ENCODE results near the gene KRTAP5-1. TPM values are rescaled to one million over a fixed set of nuclear protein-coding genes. Genes with fewer than 3 reads are reported as not detected.
"Not testable (repeated sequence)": the region's sequence is repeated elsewhere in the genome, so short reads cannot be mapped to it uniquely, and the experiment has no call there.

KRTAP5-1 gene
- not detected for total RNA-seq

- not testable (repeated sequence) for H3K36me3 ChIP-seq; H3K9me3 ChIP-seq; H3K4me1 ChIP-seq (replicated peaks); H3K27me3 ChIP-seq (replicated peaks; ENCODE audit: insufficient read depth); H3K27ac ChIP-seq; H3K4me3 ChIP-seq; DNase-seq (ENCODE audit: low spot score)
- WGBS, result 83% methylated on average over 8 of the region's 9 CpGs
- intact Hi-C loops (cut with DNase I), result loop anchor here (5.0 kb wide), 1 partner anchor 388 kb away; no protein-coding TSS in a partner anchor
Measured at GRCh38 chr11:1584661-1585370, at the start of gene KRTAP5-1. Gene KRTAP5-1 (minus strand): TSS chr11:1585283. CDS start chr11:1585249, 34 bp downstream.

GRCh38 chr11:1633864-1634263 is 48.8 kb upstream of the KRTAP5-1 start:
- 90% methylated on average over 10 of the region's 10 CpGs for WGBS
- intact Hi-C loops (cut with DNase I), result no loop called here
- peaks cover 6% of the 10 kb centered on the region for H3K27me3 ChIP-seq (replicated peaks; ENCODE audit: insufficient read depth)

GRCh38 chr11:1632053-1632714 is 47.1 kb upstream of the KRTAP5-1 start:
- 74% methylated on average over 11 of the region's 11 CpGs for WGBS
- intact Hi-C loops (cut with DNase I), result no loop called here
- no peak for DNase-seq (ENCODE audit: low spot score)
- Histone ChIP-seq H3K27me3 (replicated peaks; ENCODE audit: insufficient read depth) (peaks cover 6% of the 10 kb centered on the region), H3K36me3 (no peaks in the 10 kb centered on the region), H3K9me3 (no peaks in the 10 kb centered on the region), H3K4me1 (replicated peaks) (no peaks in the 10 kb centered on the region), H3K4me3 (no peak overlapping the region), H3K27ac (no peak overlapping the region)
- TF ChIP-seq CTCF (IDR thresholded peaks at IDR 0.05), result no peak
- TF ChIP-seq POLR2A (IDR thresholded peaks at IDR 0.05), result no peak
- no peak for TF ChIP-seq POLR2AphosphoS5 (IDR thresholded peaks at IDR 0.05)

More at GRCh38 chr11:1633864-1634263, 48.8 kb upstream of the KRTAP5-1 start:
- TF ChIP-seq CTCF (IDR thresholded peaks at IDR 0.05), result no peak
- TF ChIP-seq POLR2A (IDR thresholded peaks at IDR 0.05), result no peak
- no peak for TF ChIP-seq POLR2AphosphoS5 (IDR thresholded peaks at IDR 0.05)
- no peak for DNase-seq (ENCODE audit: low spot score)
- no peak overlapping the region for H3K4me3 ChIP-seq
- H3K36me3 ChIP-seq, result no peaks in the 10 kb centered on the region
- no peaks in the 10 kb centered on the region for H3K9me3 ChIP-seq
- H3K27ac ChIP-seq, result no peak overlapping the region
- no peaks in the 10 kb centered on the region for H3K4me1 ChIP-seq (replicated peaks)

DNA sequence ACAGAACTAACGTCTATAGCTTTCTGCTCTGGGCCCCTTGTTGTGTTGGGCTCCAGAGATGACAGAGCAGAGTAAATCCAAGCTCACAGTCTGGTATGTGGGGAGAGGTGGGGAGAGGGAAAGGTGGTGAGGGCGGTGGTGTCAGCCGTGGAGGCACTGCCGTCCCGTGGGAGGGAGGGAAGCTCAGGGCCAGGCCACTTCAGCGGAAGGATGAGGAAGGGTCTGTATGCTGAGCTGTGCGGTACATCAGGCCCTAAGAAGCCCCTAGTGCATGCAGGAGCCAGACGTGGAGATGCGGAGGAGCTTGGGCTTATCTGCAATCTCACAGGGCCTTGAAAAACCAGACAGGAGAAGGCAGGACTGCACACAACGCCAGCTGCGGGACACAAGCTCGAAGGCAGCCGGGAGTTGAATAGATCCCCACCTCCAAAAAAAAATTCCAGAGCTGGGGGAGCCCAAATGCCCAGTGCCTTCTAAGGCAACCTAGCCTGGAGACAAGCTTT is 46.0 kb upstream of the KRTAP5-1 start:
- TF ChIP-seq CTCF (IDR thresholded peaks at IDR 0.05) (no peak), POLR2A (IDR thresholded peaks at IDR 0.05) (no peak), POLR2AphosphoS5 (IDR thresholded peaks at IDR 0.05) (no peak)
- Histone ChIP-seq H3K9me3 (no peaks in the 10 kb centered on the region), H3K4me3 (no peak overlapping the region), H3K27me3 (replicated peaks; ENCODE audit: insufficient read depth) (peaks cover 6% of the 10 kb centered on the region), H3K27ac (no peak overlapping the region), H3K36me3 (no peaks in the 10 kb centered on the region), H3K4me1 (replicated peaks) (no peaks in the 10 kb centered on the region)
- intact Hi-C loops (cut with DNase I), result no loop called here
- DNase-seq (ENCODE audit: low spot score), result no peak
- WGBS, result 66% methylated on average over 13 of the region's 13 CpGs

DNA sequence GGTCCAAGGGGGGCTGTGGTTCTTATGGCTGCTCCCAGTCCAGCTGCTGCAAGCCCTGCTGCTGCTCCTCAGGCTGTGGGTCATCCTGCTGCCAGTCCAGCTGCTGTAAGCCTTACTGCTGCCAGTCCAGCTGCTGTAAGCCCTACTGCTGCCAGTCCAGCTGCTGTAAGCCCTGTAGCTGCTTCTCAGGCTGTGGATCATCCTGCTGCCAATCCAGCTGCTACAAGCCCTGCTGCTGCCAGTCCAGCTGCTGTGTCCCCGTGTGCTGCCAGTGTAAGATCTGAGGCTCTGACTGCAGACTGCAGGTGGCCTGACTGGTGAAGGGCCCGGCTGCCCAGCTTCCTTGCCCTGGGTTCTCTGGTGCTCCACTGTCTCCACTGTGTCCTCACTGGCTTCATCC is 45.2 kb upstream of the KRTAP5-1 start:
- WGBS, result 55% methylated on average over 2 of the region's 2 CpGs
- peaks cover 6% of the 10 kb centered on the region for H3K27me3 ChIP-seq (replicated peaks; ENCODE audit: insufficient read depth)
- no peak overlapping the region for H3K27ac ChIP-seq
- no peaks in the 10 kb centered on the region for H3K36me3 ChIP-seq
- no peak overlapping the region for H3K4me3 ChIP-seq
- TF ChIP-seq CTCF (IDR thresholded peaks at IDR 0.05) (no peak), POLR2AphosphoS5 (IDR thresholded peaks at IDR 0.05) (no peak), POLR2A (IDR thresholded peaks at IDR 0.05) (no peak)
- DNase-seq (ENCODE audit: low spot score), result no peak
- intact Hi-C loops (cut with DNase I), result no loop called here
- no peaks in the 10 kb centered on the region for H3K4me1 ChIP-seq (replicated peaks)
- H3K9me3 ChIP-seq, result no peaks in the 10 kb centered on the region

Data from prostate gland (tissue), 2 donors.